HG02938 (cell line): ENCODE measurements around the gene FOXP1.

Experiments
- ATAC-seq: cut with Tn5 transposase; IDR thresholded peaks from one replicate; pipeline ENCODE4 v1.9.1; 2021; ENCODE audit warnings: mild to moderate bottlenecking, moderate library complexity; ENCODE audit not compliant: unreplicated experiment

The FOXP1 gene

DNA sequence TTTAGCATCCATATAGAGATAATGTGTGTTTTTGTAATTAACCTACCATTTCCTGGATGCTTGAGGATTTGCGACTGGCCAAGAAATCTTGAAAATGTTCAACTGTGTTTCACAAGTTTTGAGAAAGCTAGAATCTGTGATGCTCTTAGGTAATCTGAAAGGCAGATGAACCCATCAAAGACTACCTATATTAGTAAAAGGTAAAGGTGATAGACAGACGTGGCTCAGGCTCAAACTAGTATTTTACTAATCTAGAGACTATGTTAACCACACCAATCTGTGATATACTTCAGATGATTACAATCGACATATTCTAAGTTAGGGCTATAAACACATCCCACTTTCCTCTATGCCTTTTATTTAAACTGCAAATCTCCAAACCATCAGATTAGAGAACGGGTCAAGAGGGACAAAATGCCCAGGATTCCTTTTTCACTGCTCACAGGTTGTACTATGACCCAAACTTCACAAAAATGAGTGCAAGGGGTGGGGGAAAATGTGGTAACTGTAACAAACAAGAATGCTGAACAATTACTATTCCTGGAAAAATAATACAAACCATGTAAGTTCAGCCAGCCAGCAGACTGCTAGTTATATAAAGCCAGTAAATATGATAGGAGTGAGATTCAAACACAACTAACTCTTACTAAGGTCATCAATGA is 295.1 kb downstream of the FOXP1 start:
- ATAC-seq, result no peak

DNA sequence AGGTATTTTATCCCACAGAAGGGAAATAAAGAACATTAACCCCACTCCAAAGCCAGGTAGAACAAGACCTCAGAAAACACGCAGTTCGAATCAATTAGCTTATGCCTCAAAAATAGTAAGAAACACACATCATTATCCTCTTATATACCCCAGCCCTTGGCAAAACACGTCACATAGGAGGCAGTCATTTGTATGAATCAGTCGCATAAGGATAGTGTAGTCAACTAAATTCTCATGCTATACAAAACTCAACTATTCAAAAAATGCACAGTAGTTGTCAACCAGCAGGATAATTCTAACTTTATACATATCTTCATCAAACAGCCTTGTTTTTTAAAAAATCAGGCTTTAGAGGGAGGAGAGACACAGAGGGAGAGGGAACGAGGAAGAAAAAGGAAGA is 298.4 kb downstream of the FOXP1 start:
- no peak for ATAC-seq

DNA sequence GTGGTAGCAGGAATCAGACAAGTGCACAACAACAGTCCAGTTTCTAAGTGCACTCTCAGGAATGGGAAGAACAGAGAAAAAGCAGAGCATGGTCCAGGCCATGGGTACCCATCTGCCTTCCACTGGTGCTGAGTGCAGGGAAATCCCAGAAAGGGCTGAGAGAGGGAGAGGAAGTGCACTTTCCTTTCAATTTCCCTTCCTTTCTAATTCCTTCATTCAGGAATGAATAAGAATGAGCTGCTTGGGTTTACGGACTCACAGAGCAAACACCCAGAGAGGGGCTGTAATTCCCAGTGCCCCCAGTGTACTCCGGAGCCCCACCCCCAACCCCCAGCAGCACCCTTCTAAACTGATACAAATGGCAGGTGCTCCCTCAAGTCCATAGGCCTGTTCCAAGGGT is 300.6 kb downstream of the FOXP1 start:
- no peak for ATAC-seq

DNA sequence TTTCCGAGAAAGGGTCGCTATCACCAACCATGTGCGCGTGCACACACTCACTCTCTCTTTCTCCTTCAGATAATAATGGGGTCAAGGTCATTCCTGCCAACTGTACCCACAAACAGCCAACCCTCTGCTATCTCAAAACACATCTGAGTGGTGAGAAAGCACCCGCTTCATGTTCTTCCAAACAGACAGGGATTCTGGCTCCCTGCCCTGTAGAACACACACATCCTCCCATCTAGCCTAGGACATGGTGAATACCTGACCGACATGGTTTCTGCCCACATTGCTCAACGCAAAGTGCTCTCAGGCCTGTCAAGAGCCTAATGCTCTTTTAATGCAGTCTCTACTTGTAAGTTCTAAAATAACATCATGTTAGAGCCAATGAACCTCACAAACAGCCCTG is 302.2 kb downstream of the FOXP1 start:
- no peak for ATAC-seq

DNA sequence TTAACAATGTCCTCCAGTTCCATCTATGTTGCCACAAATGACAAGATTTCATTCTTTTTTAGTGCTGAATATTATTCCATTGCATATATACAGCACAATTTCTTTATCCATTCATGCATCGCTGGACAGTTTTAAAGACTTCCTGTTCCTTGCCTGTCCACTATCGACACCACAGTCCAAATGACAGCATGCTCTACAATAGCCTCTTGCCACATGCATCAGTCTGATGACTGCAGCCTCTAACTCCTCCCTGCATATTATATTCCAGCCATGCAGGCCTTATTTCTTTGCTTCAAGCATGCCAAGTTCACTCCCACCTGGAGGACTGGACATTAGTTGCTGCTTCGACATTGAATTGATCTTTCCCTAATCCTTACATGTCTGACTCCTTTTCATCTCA is 306.2 kb downstream of the FOXP1 start:
- ATAC-seq, result no peak

DNA sequence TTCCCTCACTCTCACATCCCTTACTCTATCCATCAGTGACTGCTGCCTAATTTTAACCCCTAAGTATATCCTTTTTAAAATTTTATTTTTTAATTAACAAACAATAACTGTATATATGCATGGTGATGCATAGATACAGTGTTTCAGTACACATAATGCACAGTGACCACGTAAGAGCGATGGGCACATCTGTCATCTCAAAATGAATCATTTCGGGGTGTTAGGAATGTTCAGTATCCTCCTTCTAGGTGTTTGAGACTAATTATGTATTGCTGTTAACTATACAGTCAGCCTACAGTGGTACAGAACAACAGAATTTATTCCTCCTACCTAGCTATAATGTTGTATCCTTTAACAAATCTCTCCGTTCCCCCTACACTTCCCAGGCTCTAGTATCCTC is 307.0 kb downstream of the FOXP1 start:
- no peak for ATAC-seq

DNA sequence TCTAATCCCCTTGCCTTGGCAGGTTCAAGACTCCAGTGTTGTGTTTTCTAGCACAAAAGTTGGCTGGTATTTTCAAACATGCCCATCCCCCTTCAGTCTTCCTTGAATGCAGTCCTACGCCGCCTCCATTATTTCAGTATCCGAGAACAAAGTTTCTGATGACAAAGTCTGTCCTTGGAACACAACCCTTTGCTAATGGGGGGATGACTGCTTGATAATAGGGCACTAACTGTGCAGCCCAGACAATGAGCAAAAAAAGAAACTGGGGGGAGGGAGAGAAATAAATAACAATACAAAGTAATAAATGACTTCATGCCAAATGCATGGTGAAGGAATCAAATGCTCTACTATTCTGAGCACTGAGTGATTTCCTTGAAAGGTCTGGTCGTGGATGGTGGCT is 310.1 kb downstream of the FOXP1 start:
- no peak for ATAC-seq

DNA sequence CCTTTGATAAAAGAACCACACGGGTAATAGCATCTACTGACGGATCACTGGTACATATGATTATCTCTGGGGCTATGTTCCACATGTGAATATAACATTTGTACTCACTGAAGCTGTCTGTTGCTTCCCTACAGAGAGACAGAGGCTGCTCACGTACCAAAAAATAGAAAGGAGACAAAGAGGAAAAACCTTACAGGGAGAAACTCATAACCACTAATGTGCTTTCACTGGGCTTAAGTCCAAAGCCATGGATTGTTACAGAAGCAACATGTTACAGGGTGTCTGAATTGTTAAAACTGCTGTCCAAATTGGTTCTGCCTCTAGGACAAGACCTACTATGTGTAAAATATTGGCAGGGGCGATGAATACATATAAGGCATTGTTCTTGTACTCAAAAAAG is 311.9 kb downstream of the FOXP1 start:
- ATAC-seq, result no peak

DNA sequence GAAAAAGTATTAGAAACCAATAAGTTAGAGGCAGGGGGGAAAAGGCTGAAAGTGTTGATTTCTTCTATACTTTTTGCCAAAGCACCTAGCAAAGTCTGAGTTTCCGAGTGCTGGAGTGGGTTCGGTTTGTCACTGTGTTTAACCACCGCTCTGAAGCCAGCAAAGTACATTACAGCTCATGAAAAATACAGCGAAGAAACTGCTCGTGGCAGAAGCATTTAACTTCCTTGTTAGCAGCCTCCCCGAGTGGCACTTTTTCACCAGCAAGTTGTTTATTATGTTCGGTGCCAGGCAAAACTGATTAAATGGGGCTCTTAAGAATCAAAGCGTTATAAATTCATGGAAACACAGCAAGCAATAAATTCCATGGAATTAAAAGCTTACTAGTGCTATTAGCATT is 313.6 kb downstream of the FOXP1 start:
- ATAC-seq, result no peak

DNA sequence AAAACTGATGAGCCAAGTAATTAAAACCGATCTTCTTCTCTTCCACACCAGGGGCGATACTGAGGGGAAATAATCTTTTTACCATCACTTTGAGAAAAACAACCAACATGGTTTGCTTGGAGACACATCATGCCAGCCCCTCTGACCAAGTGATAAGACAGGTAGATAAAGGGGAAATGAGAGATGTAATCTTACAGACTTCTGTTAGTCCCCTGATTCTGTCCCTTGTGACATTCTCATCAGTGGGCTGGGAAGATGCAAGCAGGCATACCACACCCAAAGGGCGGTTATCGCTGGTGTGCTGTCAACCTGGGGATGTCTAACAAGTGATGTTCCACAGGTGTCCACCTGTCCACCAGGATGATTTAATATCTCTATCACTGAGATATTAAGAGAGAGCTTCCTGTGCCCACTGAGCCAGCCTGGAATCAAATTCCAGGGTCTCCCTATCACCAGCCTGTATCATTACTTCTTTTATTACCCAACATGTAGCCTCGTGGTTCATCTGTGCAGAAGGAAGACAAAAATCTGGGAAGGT is 315.0 kb downstream of the FOXP1 start:
- ATAC-seq, result no peak

DNA sequence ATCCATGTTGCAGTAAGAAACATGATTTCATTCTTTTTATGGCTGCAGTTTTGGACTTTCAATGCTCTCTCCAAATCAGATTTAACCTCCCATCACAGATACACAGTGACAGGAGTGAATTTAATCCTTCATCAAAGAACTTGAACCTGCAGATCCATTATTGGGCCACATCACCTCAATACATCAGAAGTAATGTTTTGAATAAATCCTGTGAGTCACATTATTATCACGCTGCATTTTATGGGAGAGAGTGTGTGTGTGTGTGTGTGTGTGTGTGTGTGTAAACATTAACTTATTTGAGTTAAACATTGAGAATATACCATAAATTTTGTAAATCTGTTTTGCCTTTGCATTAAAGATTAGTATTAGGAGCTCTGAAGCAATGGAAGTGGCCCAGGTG is 316.7 kb downstream of the FOXP1 start:
- no peak for ATAC-seq

DNA sequence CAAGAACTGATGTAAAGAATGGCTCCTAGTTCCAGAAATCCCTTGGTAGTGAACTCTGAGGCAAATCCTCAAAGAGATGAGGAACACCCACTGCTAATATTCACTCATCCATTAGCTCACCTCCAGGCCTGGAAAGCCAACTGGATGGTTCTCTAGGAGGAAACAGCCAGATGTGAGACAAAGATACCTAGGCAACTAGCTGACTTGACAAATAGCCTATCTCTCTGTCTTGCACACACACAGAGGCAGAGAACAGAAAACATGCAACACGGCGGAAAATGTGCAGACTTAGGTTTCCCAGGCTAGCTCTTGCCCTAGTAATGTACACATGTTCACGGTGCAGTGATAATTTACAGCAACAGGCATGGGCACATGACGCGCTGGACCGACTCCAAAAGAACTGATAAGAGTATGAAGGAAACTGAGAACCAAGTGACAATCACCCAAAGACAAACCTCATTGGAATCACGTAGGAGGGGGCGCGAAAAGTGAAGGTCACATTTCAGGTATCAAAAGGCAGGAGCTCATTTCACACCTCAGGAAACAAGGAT is 318.1 kb downstream of the FOXP1 start:
- ATAC-seq, result no peak

DNA sequence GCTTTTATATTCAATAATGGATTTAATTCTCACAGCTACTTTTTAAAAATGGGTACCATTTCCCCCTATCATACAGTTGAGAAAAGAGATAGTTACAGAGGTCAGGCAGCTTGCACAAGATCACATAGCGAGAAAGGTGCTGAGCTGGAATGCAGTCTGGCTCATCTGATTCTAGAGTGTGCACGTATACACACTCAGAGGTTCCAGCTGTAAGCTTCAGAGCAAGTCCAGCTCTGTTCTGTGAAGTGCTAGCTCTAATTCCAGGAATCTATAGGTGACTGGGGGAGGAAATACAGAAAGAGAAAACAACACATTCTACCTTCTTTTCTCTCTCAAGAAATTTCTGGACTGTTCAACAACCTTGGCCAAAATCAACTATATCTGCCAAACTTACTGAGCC is 318.7 kb downstream of the FOXP1 start:
- ATAC-seq, result no peak

DNA sequence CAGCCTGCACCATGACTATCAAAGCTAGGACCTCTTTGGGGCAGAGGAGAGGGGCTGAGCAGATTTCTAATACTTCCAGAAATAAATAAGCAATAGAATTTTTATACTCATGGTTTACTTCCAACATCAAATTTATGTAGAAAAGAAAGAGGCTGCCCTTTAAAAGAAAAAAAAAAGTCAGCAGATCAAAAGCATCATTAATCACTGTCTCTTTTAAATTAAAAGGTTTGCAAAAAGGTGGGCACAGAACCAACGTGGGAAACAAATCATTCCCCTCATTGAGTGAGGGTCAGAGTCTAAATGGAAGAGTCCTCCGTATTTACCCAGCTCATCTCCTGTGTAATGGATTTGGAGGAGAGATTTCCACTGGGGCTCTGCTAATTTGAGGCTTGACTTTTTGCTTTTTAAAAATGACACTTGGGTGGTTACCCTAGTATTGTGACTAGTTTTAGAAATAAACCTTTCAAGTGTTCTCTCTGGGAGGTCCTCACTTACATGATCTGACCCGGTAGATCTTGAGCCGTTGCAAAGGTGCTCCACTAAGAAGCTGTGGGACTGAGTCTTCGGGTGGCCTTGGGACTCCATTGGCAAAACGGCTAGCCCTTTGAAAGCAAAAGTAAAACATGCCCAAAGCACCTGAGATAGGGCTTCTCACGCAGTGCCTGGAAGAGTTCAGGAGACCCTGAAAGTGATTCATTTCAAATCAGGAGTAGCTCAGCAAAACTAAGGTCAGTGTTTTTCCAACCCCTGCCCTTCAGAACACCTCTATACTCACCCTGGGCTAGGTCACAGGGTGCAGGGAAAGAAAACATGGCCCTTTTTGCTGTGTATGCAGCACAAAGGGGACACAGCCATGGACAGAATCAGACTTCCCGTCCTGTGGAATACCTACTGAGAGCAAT is 320.9 kb downstream of the FOXP1 start:
- ATAC-seq, result no peak

DNA sequence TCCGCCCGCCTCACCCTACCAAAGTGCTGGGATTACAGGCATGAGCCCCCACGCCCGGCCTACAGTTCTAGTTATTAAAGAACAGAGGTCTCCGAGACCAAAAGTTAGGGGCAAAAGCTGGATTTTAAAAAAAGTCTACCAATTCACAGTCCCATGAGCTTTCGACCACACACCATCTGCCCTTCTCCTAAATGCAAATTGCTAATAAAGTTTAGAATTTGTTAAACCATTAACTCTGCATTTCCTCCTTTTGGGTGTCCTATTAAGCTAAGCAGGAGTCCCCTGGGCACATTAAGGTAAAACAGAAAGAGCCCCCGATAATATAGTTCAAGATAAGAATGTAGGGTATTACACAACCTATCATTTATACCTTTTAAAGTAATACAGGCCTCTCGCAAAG is 322.7 kb downstream of the FOXP1 start:
- peak; percentile 69 for ATAC-seq

DNA sequence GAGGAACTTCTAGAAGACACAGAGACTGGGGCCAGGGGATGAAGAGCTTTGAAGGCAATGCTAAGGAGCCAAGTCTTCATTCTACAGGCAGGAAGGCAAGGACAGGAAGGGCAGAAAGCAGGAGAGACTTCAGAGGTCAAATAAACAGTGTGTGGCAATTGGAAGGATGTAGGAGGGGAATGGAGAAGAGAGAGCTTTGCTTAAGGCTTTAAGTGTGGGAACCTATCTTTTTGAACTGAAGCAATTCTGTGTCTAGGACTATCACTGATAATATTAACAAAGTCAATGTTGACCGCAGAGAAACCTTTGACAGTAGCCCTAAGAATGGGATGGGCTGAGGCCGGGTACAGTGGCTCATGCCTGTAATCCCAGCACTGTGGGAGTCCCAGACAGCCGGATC is 325.0 kb downstream of the FOXP1 start:
- no peak for ATAC-seq

DNA sequence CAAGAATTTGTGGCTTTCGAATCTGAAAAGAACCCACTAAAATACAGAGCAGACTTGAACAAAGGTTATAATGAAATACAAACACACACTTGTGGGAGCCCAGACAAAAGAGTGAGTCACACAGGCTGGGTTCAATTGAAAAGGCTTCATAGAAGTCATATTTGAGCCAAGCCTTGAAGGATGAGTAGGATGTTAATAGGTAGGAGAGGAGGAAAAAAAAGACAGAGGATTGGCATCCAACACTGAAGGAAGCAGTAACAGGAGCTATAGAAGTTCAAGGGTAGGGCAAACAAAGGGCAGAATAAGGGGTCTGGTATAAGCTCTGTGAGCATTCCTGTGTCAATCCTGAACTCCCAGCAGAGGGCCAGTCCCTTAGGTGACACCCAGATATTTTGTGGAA is 325.4 kb downstream of the FOXP1 start:
- no peak for ATAC-seq

DNA sequence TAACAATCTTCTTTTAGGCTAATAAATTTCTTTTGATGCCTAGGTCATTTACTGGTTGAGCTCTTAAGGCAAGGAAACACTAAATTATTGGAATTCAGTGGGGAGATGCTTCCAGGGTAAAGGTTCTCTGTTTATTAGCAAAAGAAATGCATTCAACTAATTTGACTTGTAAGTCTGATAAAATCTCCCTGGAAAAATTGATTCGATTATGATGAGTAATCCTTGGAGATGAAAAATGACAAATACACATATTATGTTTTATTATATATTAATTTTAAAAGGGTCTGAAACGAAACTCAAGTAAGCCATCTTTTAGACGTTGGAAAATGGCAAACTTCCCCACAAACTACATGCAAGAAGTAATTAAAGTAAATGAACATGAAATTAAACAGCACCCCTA is 328.0 kb downstream of the FOXP1 start:
- ATAC-seq, result no peak

DNA sequence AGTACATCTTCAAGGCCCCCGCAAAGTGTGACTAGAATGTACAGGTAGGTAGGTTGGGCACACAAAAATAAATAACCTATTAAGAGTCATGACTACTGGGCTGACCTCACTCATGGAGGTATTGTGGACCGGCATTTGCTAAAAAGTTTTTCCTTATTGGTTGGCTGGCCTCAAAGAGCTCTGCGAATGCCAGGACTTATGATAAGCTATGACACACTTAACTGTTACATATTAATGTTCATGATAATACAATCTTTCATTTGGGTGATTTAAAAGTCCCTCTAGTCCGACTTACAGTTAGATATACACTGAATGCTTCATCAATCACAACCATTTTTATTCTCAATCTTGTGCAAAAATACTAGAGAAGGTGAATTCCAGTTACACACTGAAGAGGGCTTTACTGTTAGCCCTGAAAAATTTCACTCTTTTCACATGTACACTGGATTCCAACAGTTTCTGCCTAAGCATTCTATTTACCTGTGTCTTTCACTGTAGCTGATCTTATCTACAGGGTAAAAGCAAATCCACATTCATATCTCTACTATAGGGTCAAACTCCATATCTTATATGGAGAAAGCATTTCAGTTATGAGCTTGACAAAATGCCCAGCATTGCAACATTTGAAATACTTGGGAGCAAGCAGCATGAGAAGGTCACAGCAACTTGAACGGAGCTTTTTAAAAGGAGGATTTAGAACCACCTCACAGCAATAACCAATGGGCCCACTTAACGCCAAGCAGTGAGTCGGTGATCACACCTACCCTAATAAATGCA is 329.1 kb downstream of the FOXP1 start:
- no peak for ATAC-seq

DNA sequence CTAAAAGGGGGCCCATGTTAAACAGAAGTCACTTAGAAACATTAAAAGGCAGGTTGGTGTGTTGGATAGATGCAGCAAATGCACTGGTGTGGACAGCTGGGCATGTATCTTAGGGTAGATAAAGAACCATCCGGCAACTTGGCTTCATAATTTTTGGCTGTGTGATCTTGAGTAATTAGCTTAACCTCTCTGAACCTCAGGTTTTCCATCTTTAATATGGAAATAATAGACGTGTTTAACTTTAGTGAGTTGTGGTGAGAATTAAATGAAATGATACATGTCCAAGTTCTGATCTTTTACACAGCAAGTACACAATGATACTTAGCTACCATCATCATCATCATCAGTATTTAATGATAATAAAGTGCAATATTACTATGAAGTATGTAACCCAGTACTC is 330.4 kb downstream of the FOXP1 start:
- no peak for ATAC-seq

DNA sequence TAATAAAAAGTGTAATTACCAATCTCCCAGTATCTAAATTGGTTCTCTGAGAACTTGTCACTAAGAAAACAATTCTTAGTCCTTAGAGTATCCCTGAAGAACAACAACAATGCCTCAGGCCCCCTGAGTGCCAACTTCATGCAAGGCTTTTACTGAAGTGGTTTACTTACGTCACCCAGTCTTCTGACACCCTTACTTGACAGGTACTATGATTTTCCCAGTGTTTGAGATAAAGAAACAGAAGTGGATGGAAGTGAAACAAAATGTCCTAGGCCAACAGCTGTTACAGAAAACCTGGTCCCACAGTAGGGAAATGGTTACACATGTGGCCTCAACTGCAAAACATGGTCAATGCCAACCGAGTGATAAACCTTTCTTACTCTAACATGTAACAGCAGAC is 331.1 kb downstream of the FOXP1 start:
- ATAC-seq, result no peak
